PC-9 (cell line): ENCODE results near the gene ARID2.

Experiments
- CTCF ChIP-seq: fragments of 200-600 bp; sonication (generic); conservative IDR thresholded peaks from 2 replicates; pipeline ENCODE4 v1.6.1; 2017; ENCODE audit warnings: mixed run types, antibody characterized with exemption, mild to moderate bottlenecking, moderate library complexity
- EZH2 ChIP-seq: fragments of 200-600 bp; sonication (generic); IDR thresholded peaks from 2 replicates; pipeline ENCODE4 v1.8.0; 2017; ENCODE audit warnings: antibody characterized with exemption, low read depth

DNA sequence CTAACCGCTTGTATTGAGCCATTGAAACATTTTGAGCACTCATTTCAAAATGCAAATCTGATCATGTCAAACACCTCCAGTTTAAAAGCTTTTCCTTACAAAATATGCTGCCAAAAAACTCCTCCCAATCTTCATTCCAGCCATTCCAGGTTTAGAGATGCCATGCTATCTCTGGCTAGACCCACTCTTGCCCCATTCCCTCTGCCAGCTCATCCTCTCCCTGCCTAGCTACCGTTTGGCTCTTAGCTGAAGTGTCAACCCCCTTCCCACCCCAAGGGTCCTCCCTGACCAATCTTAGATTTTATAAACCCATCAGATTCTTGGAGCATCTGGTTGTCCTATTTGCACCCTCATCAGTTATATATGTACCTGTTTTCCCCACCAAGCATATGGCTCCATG is 185.9 kb downstream of the ARID2 start:
- TF ChIP-seq CTCF (no peak), EZH2 (no peak)
